Astrocyte (in vitro differentiated cells and primary cell): ENCODE data around the gene RGS4. TPM values are rescaled to one million over a fixed set of nuclear protein-coding genes. Genes with fewer than 3 reads are reported as not detected.

Experiments
- DNase-seq: peaks from one replicate; pipeline ENCODE4 v3.0.0-alpha.2; 2010; ENCODE audit warnings: low read depth
- FAIRE-seq: peaks from 2 replicates; lab custom pipeline; 2011; peaks lifted over from hg19 to GRCh38; lab: Jason Lieb, UNC
- H2AFZ ChIP-seq: 2 replicates; pipeline ENCODE4 v1.6.0; 2012; ENCODE audit warnings: low read depth, low read length, inconsistent platforms
- H3K27ac ChIP-seq: 2 replicates; pipeline ENCODE4 v1.5.1; 2011; ENCODE audit warnings: low read depth, low read length, inconsistent platforms
- H3K27me3 ChIP-seq: 2 replicates; pipeline ENCODE4 v1.6.0; 2011; ENCODE audit warnings: low read length, inconsistent platforms; ENCODE audit not compliant: insufficient read depth
- H3K36me3 ChIP-seq: 2 replicates; pipeline ENCODE4 v1.5.1; 2011; ENCODE audit warnings: low read length, inconsistent platforms; ENCODE audit not compliant: insufficient read depth
- H3K4me1 ChIP-seq: 2 replicates; pipeline ENCODE4 v1.5.1; 2011; ENCODE audit warnings: low read length, inconsistent platforms; ENCODE audit not compliant: insufficient read depth
- H3K4me2 ChIP-seq: 2 replicates; pipeline ENCODE4 v1.6.0; 2012; ENCODE audit warnings: low read length, inconsistent platforms
- H3K4me3 ChIP-seq: 2 replicates; pipeline ENCODE4 v1.5.1; 2011; ENCODE audit warnings: low read depth, mild to moderate bottlenecking, low read length, inconsistent platforms; ENCODE audit not compliant: insufficient read depth
- H3K79me2 ChIP-seq: 2 replicates; pipeline ENCODE4 v1.6.0; 2012; ENCODE audit warnings: mild to moderate bottlenecking, low read length, inconsistent platforms; ENCODE audit not compliant: insufficient read depth
- H3K9ac ChIP-seq: 2 replicates; pipeline ENCODE4 v1.6.0; 2012; ENCODE audit warnings: mild to moderate bottlenecking, low read length, inconsistent platforms
- H3K9me3 ChIP-seq: 2 replicates; pipeline ENCODE4 v1.5.1; 2012; ENCODE audit warnings: low read depth, mild to moderate bottlenecking, low read length, inconsistent platforms; ENCODE audit not compliant: insufficient read depth
- H4K20me1 ChIP-seq: 2 replicates; pipeline ENCODE4 v1.6.0; 2012; ENCODE audit warnings: low read length, inconsistent platforms; ENCODE audit not compliant: insufficient read depth
- H3K27ac Mint-ChIP-seq: one replicate; pipeline ENCODE4 v1.8.0; 2021; ENCODE audit warnings: mild to moderate bottlenecking, mixed read lengths; ENCODE audit not compliant: unreplicated experiment
- H3K27me3 Mint-ChIP-seq: one replicate; pipeline ENCODE4 v1.8.0; 2021; ENCODE audit warnings: low read depth, mixed read lengths; ENCODE audit not compliant: unreplicated experiment
- H3K36me3 Mint-ChIP-seq: one replicate; pipeline ENCODE4 v1.8.0; 2021; ENCODE audit warnings: low read depth, mixed read lengths; ENCODE audit not compliant: unreplicated experiment
- H3K4me1 Mint-ChIP-seq: one replicate; pipeline ENCODE4 v1.8.0; 2021; ENCODE audit warnings: low read depth, mixed read lengths; ENCODE audit not compliant: unreplicated experiment
- H3K4me3 Mint-ChIP-seq: one replicate; pipeline ENCODE4 v1.8.0; 2021; ENCODE audit warnings: mild to moderate bottlenecking, moderate library complexity, mixed read lengths; ENCODE audit not compliant: unreplicated experiment
- H3K9me3 Mint-ChIP-seq: one replicate; pipeline ENCODE4 v1.8.0; 2021; ENCODE audit warnings: mild to moderate bottlenecking, mixed read lengths; ENCODE audit not compliant: unreplicated experiment
- CTCF ChIP-seq: IDR thresholded peaks from 2 replicates; pipeline ENCODE4 v1.5.1; 2011; ENCODE audit warnings: low read depth, mild to moderate bottlenecking, inconsistent platforms, low read length, moderate library complexity; ENCODE audit not compliant: insufficient read depth
- EZH2 ChIP-seq: IDR thresholded peaks from 2 replicates; pipeline ENCODE4 v1.6.1; 2012; ENCODE audit warnings: mild to moderate bottlenecking, low read length, inconsistent platforms; ENCODE audit not compliant: insufficient read depth
- total RNA-seq: library from RNA; stranded (reverse); gene quantifications from 2 replicates; pipeline ENCODE4 v1.2.1, GENCODE V29; 2021

The RGS4 gene
- total RNA-seq, 1 donor from 2014 or later = 23.8 TPM

DNA sequence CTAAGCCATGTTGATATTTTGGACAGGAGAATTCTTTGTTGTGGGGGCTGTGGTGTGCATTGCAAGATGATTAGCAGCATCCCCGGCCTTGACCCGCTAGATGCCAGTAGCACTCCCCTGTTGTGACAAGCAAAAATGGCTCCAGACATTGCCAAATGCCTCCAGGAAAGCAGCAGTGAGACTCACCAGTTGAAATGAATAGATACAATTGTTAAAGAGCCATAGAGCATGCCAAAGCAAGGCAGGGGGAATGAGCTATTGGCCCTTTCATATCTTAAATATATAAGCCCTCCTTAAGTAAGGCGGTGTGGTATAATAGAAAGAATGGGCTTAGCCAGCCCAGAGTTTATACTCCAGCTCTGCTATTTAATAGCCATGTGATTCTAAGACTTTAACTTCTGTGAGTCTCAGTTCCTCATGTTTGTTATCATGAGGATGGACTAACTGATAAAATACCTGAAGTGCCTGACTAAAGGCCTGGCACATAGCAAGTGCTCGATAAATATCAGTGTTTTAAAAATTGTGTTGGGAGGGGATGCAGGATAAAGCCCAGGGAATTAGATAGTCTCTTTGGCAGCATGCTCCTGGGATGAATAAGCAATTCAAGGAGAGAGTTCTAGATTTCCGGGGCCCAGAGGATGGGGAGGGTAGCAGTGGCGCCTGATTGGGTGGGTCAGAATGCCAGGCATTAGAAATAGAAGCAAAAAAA, 21.1 kb upstream of the RGS4 start:
- H3K27ac Mint-ChIP-seq = no peak overlapping the region
- H3K36me3 Mint-ChIP-seq = no peaks in the 10 kb centered on the region
- no peaks in the 10 kb centered on the region for H3K36me3 ChIP-seq
- H3K9ac ChIP-seq = no peak overlapping the region
- no peaks in the 10 kb centered on the region for H3K27me3 Mint-ChIP-seq
- no peak overlapping the region for H3K4me2 ChIP-seq
- TF ChIP-seq CTCF (no peak), EZH2 (no peak)
- no peak overlapping the region for H3K4me3 ChIP-seq
- H3K27ac ChIP-seq = no peak overlapping the region
- no peak overlapping the region for H3K4me3 Mint-ChIP-seq
- no peaks in the 10 kb centered on the region for H3K4me1 ChIP-seq
- no peaks in the 10 kb centered on the region for H3K9me3 Mint-ChIP-seq
- H2AFZ ChIP-seq = no peak overlapping the region
- H4K20me1 ChIP-seq = no peaks in the 10 kb centered on the region
- no peaks in the 10 kb centered on the region for H3K27me3 ChIP-seq
- FAIRE-seq = no peak
- H3K4me1 Mint-ChIP-seq = peaks cover 11% of the 10 kb centered on the region
- no peaks in the 10 kb centered on the region for H3K9me3 ChIP-seq
- no peaks in the 10 kb centered on the region for H3K79me2 ChIP-seq
- DNase-seq = no peak

DNA sequence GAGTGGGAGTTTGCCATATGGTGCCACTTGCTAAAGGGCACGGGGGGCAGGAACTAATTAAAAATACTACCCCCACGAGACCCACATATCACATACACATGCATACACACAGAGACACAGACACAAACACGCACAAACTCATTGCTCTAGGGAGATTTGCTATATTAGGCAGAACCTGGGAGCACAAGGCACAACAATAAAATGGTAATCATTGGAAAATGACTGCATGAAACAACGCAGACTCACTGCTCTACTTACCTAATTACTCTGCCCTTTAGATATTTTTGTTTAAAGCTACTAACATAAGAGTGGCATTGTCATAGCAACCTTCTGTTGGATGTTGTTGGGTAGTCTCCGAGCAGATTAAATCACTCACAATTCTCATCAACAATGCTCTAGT, 20.3 kb upstream of the RGS4 start:
- H3K9me3 Mint-ChIP-seq = no peaks in the 10 kb centered on the region
- TF ChIP-seq CTCF (no peak), EZH2 (no peak)
- H3K27me3 Mint-ChIP-seq = no peaks in the 10 kb centered on the region
- Histone ChIP-seq H3K4me1 (no peaks in the 10 kb centered on the region), H3K4me2 (no peak overlapping the region), H3K79me2 (no peaks in the 10 kb centered on the region), H4K20me1 (no peaks in the 10 kb centered on the region), H3K9me3 (no peaks in the 10 kb centered on the region), H3K36me3 (no peaks in the 10 kb centered on the region), H3K9ac (no peak overlapping the region), H3K4me3 (no peak overlapping the region), H2AFZ (no peak overlapping the region), H3K27me3 (no peaks in the 10 kb centered on the region), H3K27ac (no peak overlapping the region)
- H3K4me3 Mint-ChIP-seq = no peak overlapping the region
- DNase-seq (no peak), FAIRE-seq (no peak)
- H3K27ac Mint-ChIP-seq = no peak overlapping the region
- peaks cover 11% of the 10 kb centered on the region for H3K4me1 Mint-ChIP-seq
- no peaks in the 10 kb centered on the region for H3K36me3 Mint-ChIP-seq

GRCh38 chr1:163049296-163049695, 19.9 kb upstream of the RGS4 start:
- H3K4me2 ChIP-seq = no peak overlapping the region
- no peaks in the 10 kb centered on the region for H3K27me3 ChIP-seq
- no peaks in the 10 kb centered on the region for H4K20me1 ChIP-seq
- no peak overlapping the region for H3K4me3 ChIP-seq
- no peak overlapping the region for H3K27ac ChIP-seq
- no peaks in the 10 kb centered on the region for H3K9me3 Mint-ChIP-seq
- TF ChIP-seq CTCF (no peak), EZH2 (no peak)
- H2AFZ ChIP-seq = no peak overlapping the region
- no peak overlapping the region for H3K4me3 Mint-ChIP-seq
- H3K27ac Mint-ChIP-seq = no peak overlapping the region
- H3K4me1 Mint-ChIP-seq = peaks cover 14% of the 10 kb centered on the region
- H3K36me3 Mint-ChIP-seq = no peaks in the 10 kb centered on the region
- no peaks in the 10 kb centered on the region for H3K9me3 ChIP-seq
- H3K79me2 ChIP-seq = no peaks in the 10 kb centered on the region
- no peak overlapping the region for H3K9ac ChIP-seq
- no peaks in the 10 kb centered on the region for H3K4me1 ChIP-seq
- no peak for FAIRE-seq
- no peaks in the 10 kb centered on the region for H3K36me3 ChIP-seq
- no peaks in the 10 kb centered on the region for H3K27me3 Mint-ChIP-seq
- no peak for DNase-seq
